ENCODE measurements around the gene ELOVL7.

The ELOVL7 gene

GRCh38 chr5:60710362-60710761 is 133.7 kb downstream of the ELOVL7 start:
- no peak overlapping the region for H3K4me3 ChIP-seq (replicated peaks; ENCODE audit: low read depth, low read length)
- no peak for DNase-seq (ENCODE audit: extremely low read depth, low read depth)
- TF ChIP-seq CTCF (IDR thresholded peaks at IDR 0.05; ENCODE audit: low read depth, low read length, missing control alignments), result no peak

- H3K4me3 ChIP-seq (replicated peaks; ENCODE audit: low read depth, low read length), result no peak overlapping the region
- TF ChIP-seq CTCF (IDR thresholded peaks at IDR 0.05; ENCODE audit: low read depth, low read length, missing control alignments), result no peak
- DNase-seq (ENCODE audit: extremely low read depth, low read depth), result no peak
Measured at GRCh38 chr5:60705144-60705543, 138.9 kb downstream of the ELOVL7 start.

DNA sequence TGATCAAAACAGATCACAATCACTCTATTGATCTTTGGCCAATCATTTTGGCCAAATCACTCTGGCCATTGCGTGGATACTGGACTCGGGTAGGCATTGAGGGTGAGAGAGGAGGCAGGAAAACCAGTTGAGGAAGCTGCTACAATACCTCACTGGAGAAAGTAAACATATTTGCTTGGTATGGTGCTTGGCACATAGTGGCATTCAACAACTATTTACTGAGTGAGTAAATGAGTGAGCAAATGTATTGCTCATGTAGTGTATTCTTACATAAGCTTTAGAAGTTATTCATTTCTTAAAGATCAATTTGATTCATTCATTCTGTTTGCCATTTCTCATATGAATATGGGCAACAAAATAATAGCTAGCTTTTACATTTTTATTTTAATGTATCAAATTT is 140.1 kb downstream of the ELOVL7 start:
- no peak overlapping the region for H3K4me3 ChIP-seq (replicated peaks; ENCODE audit: low read depth, low read length)
- no peak for DNase-seq (ENCODE audit: extremely low read depth, low read depth)
- no peak for TF ChIP-seq CTCF (IDR thresholded peaks at IDR 0.05; ENCODE audit: low read depth, low read length, missing control alignments)
